Natural killer cell treated with Interleukin-12 subunit alpha and Interleukin-12 subunit beta and Interleukin-15 and Interleukin-18, amount 100 ng/mL, for 72 hours (primary cell): ENCODE measurements around the gene STX8. TPM values are rescaled to one million over a fixed set of nuclear protein-coding genes. Genes with fewer than 3 reads are reported as not detected.
A peak's percentile ranks its signal among the peaks of the same experiment; 100 is the strongest.
"Not testable (repeated sequence)": the region's sequence is repeated elsewhere in the genome, so short reads cannot be mapped to it uniquely, and the experiment has no call there.

Experiments
- ATAC-seq, 2 donors: fragments of 150-1000 bp; cut with Tn5 transposase in 1 of 2; sonication (Bioruptor Pico), chemical (Tn5 transposase) in 1 of 2; 2 replicates each; pipeline ENCODE4 v1.10.0; 2021
- DNase-seq: peaks from one replicate; pipeline ENCODE4 v3.0.0; 2022; ENCODE audit warnings: low spot score
- H3K27ac Mint-ChIP-seq, 2 donors: 1 replicate in 1 of 2; 2 replicates in 1 of 2; pipeline ENCODE4 v1.8.0; 2022; ENCODE audit warnings: mixed read lengths in 2 of 2, mild to moderate bottlenecking in 1 of 2, moderate library complexity in 1 of 2
- H3K27me3 Mint-ChIP-seq, 2 donors: 1 replicate in 1 of 2; 2 replicates in 1 of 2; pipeline ENCODE4 v1.8.0; 2022; ENCODE audit warnings: mixed read lengths in 2 of 2
- H3K36me3 Mint-ChIP-seq: one replicate; pipeline ENCODE4 v1.8.0; 2022; ENCODE audit warnings: mixed read lengths
- H3K4me1 Mint-ChIP-seq, 2 donors: 1 replicate in 1 of 2; 2 replicates in 1 of 2; pipeline ENCODE4 v1.8.0; 2022; ENCODE audit warnings: low read depth in 2 of 2, mixed read lengths in 2 of 2, mild to moderate bottlenecking in 1 of 2
- H3K4me3 Mint-ChIP-seq: one replicate; pipeline ENCODE4 v1.8.0; 2022; ENCODE audit warnings: mixed read lengths
- H3K9me3 Mint-ChIP-seq: 2 replicates; pipeline ENCODE4 v1.8.0; 2022; ENCODE audit warnings: mixed read lengths
- total RNA-seq, 2 donors: library from RNA; stranded (reverse); gene quantifications; one replicate each; pipeline ENCODE4 v1.2.3, GENCODE V29; 2022

Gene STX8
- total RNA-seq, 2 donors from 2014 or later: 65.2 to 87.7 TPM

GRCh38 chr17:9266031-9266680 lies 309.5 kb downstream of the STX8 start:
- DNase-seq: no peak
- Mint-ChIP-seq H3K36me3 (no peaks in the 10 kb centered on the region), H3K27me3 (no peaks in the 10 kb centered on the region), H3K4me1 (peaks cover 0 to 3% of the 10 kb centered on the region in 2 donors), H3K9me3 (no peaks in the 10 kb centered on the region), H3K4me3 (no peak overlapping the region), H3K27ac (no peak overlapping the region)
- ATAC-seq: no peak

- H3K36me3 Mint-ChIP-seq: no peaks in the 10 kb centered on the region
- ATAC-seq: no peak
- DNase-seq: no peak
- no peaks in the 10 kb centered on the region for H3K27me3 Mint-ChIP-seq
- H3K9me3 Mint-ChIP-seq: no peaks in the 10 kb centered on the region
- H3K4me3 Mint-ChIP-seq: no peak overlapping the region
- H3K4me1 Mint-ChIP-seq: peaks cover 0 to 11% of the 10 kb centered on the region in 2 donors
- peak overlapping the region in 1 of 2 donors; percentile 38 for H3K27ac Mint-ChIP-seq
Observed at GRCh38 chr17:9261081-9262012, 314.3 kb downstream of the STX8 start.

GRCh38 chr17:9259419-9259818 lies 316.2 kb downstream of the STX8 start:
- H3K4me3 Mint-ChIP-seq: no peak overlapping the region
- no peak overlapping the region for H3K27ac Mint-ChIP-seq
- H3K4me1 Mint-ChIP-seq: peaks cover 0 to 10% of the 10 kb centered on the region in 2 donors
- no peaks in the 10 kb centered on the region for H3K36me3 Mint-ChIP-seq
- DNase-seq: no peak
- no peaks in the 10 kb centered on the region for H3K27me3 Mint-ChIP-seq
- H3K9me3 Mint-ChIP-seq: no peaks in the 10 kb centered on the region
- ATAC-seq: no peak

- DNase-seq (no peak), ATAC-seq (no peak)
- no peak overlapping the region for H3K4me3 Mint-ChIP-seq
- no peaks in the 10 kb centered on the region for H3K9me3 Mint-ChIP-seq
- H3K36me3 Mint-ChIP-seq: no peaks in the 10 kb centered on the region
- H3K27me3 Mint-ChIP-seq: no peaks in the 10 kb centered on the region
- H3K4me1 Mint-ChIP-seq: peaks cover 0 to 11% of the 10 kb centered on the region in 2 donors
- peak overlapping the region in 1 of 2 donors; percentile 35 for H3K27ac Mint-ChIP-seq
Observed at GRCh38 chr17:9258115-9259015, 317.3 kb downstream of the STX8 start.

GRCh38 chr17:9257630-9257965 lies 318.0 kb downstream of the STX8 start:
- H3K27ac Mint-ChIP-seq: peak overlapping the region in 1 of 2 donors; percentile 35
- ATAC-seq, H3K9me3 Mint-ChIP-seq, H3K36me3 Mint-ChIP-seq, H3K27me3 Mint-ChIP-seq, H3K4me3 Mint-ChIP-seq, DNase-seq: not testable (repeated sequence)
- peaks cover 0 to 19% of the 10 kb centered on the region in 2 donors for H3K4me1 Mint-ChIP-seq

- no peaks in the 10 kb centered on the region for H3K36me3 Mint-ChIP-seq
- ATAC-seq (no peak), DNase-seq (no peak)
- H3K4me3 Mint-ChIP-seq: no peak overlapping the region
- H3K9me3 Mint-ChIP-seq: no peaks in the 10 kb centered on the region
- peaks cover 0 to 20% of the 10 kb centered on the region in 2 donors for H3K4me1 Mint-ChIP-seq
- H3K27me3 Mint-ChIP-seq: no peaks in the 10 kb centered on the region
- H3K27ac Mint-ChIP-seq: peak overlapping the region in 1 of 2 donors; percentile 35
Observed at GRCh38 chr17:9256751-9257629, 318.6 kb downstream of the STX8 start.

GRCh38 chr17:9256361-9256750 lies 319.3 kb downstream of the STX8 start:
- Mint-ChIP-seq H3K27ac (no peak overlapping the region), H3K36me3 (no peaks in the 10 kb centered on the region), H3K4me3 (no peak overlapping the region), H3K27me3 (no peaks in the 10 kb centered on the region), H3K4me1 (peaks cover 0 to 20% of the 10 kb centered on the region in 2 donors), H3K9me3 (no peaks in the 10 kb centered on the region)
- DNase-seq: no peak
- no peak for ATAC-seq

- DNase-seq (no peak), ATAC-seq (no peak)
- no peaks in the 10 kb centered on the region for H3K36me3 Mint-ChIP-seq
- H3K9me3 Mint-ChIP-seq: no peaks in the 10 kb centered on the region
- H3K4me1 Mint-ChIP-seq: peaks cover 0 to 20% of the 10 kb centered on the region in 2 donors
- H3K4me3 Mint-ChIP-seq: no peak overlapping the region
- H3K27ac Mint-ChIP-seq: no peak overlapping the region
- H3K27me3 Mint-ChIP-seq: no peaks in the 10 kb centered on the region
Observed at GRCh38 chr17:9255833-9256232, 319.8 kb downstream of the STX8 start.

GRCh38 chr17:9254841-9255240 lies 320.8 kb downstream of the STX8 start:
- ATAC-seq (no peak), DNase-seq (no peak)
- Mint-ChIP-seq H3K36me3 (no peaks in the 10 kb centered on the region), H3K27me3 (no peaks in the 10 kb centered on the region), H3K27ac (no peak overlapping the region), H3K9me3 (no peaks in the 10 kb centered on the region), H3K4me3 (no peak overlapping the region), H3K4me1 (peaks cover 0 to 20% of the 10 kb centered on the region in 2 donors)

- no peak for ATAC-seq
- no peak for DNase-seq
- Mint-ChIP-seq H3K4me1 (peaks cover 0 to 20% of the 10 kb centered on the region in 2 donors), H3K27ac (peak overlapping the region in 1 of 2 donors; percentile 47), H3K4me3 (no peak overlapping the region), H3K27me3 (no peaks in the 10 kb centered on the region), H3K36me3 (no peaks in the 10 kb centered on the region), H3K9me3 (no peaks in the 10 kb centered on the region)
Observed at GRCh38 chr17:9253308-9253707, 322.3 kb downstream of the STX8 start.

GRCh38 chr17:9251273-9251672 lies 324.3 kb downstream of the STX8 start:
- H3K36me3 Mint-ChIP-seq: no peaks in the 10 kb centered on the region
- DNase-seq (no peak), ATAC-seq (no peak)
- H3K4me1 Mint-ChIP-seq: peaks cover 0 to 10% of the 10 kb centered on the region in 2 donors
- H3K4me3 Mint-ChIP-seq: no peak overlapping the region
- H3K27ac Mint-ChIP-seq: no peak overlapping the region
- no peaks in the 10 kb centered on the region for H3K27me3 Mint-ChIP-seq
- H3K9me3 Mint-ChIP-seq: no peaks in the 10 kb centered on the region

GRCh38 chr17:9249245-9249953 lies 326.2 kb downstream of the STX8 start:
- H3K4me1 Mint-ChIP-seq: peaks cover 0 to 10% of the 10 kb centered on the region in 2 donors
- no peak overlapping the region for H3K27ac Mint-ChIP-seq
- ATAC-seq: no peak

More at GRCh38 chr17:9249245-9249953, 326.2 kb downstream of the STX8 start:
- no peaks in the 10 kb centered on the region for H3K9me3 Mint-ChIP-seq
- no peak overlapping the region for H3K4me3 Mint-ChIP-seq
- no peak for DNase-seq
- no peaks in the 10 kb centered on the region for H3K36me3 Mint-ChIP-seq
- H3K27me3 Mint-ChIP-seq: no peaks in the 10 kb centered on the region
